Measurements from ENCODE around the gene ADK. TPM values are rescaled to one million over a fixed set of nuclear protein-coding genes. Genes with fewer than 3 reads are reported as not detected.
"Not testable (repeated sequence)": the region's sequence is repeated elsewhere in the genome, so short reads cannot be mapped to it uniquely, and the experiment has no call there.

Gene ADK
- total and polyA plus RNA-seq, 11 donors = 20.8 to 55.5 (median 39.8) TPM

DNA sequence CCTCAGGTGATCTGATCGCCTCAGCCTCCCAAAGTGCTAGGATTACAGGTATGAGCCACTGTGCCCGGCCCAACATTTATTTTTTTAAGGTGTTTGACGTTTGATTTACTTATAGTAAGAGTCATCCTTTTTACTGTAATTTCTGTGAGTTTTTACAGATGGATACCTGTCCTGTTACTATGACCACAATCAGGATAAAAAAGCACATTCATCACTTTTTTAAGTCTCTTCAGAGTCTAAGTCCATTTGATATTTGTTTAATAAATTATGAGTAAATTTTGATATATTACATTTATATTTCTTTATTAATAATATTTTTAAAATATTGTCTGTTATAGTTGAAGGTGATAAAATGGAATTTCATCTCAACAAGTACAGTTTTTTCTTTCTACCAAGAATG lies 374.9 kb downstream of the ADK start:
- H3K4me1 ChIP-seq = no peaks in the 10 kb centered on the region
- WGBS, 4 donors = 86 to 94% (median 93%) methylated on average over 3 of the region's 3 CpGs
- no peak overlapping the region for H3K27ac ChIP-seq
- ATAC-seq (no peak), DNase-seq (no peak)
- intact Hi-C loops (cut with DNase I) = no loop called here
- H3K36me3 ChIP-seq = no peaks in the 10 kb centered on the region
- H3K4me3 ChIP-seq = no peak overlapping the region
- no peaks in the 10 kb centered on the region for H3K9me3 ChIP-seq
- no peak for TF ChIP-seq POLR2A (IDR thresholded peaks at IDR 0.05)
- TF ChIP-seq, protein P1, sequence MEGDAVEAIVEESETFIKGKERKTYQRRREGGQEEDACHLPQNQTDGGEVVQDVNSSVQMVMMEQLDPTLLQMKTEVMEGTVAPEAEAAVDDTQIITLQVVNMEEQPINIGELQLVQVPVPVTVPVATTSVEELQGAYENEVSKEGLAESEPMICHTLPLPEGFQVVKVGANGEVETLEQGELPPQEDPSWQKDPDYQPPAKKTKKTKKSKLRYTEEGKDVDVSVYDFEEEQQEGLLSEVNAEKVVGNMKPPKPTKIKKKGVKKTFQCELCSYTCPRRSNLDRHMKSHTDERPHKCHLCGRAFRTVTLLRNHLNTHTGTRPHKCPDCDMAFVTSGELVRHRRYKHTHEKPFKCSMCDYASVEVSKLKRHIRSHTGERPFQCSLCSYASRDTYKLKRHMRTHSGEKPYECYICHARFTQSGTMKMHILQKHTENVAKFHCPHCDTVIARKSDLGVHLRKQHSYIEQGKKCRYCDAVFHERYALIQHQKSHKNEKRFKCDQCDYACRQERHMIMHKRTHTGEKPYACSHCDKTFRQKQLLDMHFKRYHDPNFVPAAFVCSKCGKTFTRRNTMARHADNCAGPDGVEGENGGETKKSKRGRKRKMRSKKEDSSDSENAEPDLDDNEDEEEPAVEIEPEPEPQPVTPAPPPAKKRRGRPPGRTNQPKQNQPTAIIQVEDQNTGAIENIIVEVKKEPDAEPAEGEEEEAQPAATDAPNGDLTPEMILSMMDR (IDR thresholded peaks at IDR 0.05) = no peak
- no peaks in the 10 kb centered on the region for H3K27me3 ChIP-seq

DNA sequence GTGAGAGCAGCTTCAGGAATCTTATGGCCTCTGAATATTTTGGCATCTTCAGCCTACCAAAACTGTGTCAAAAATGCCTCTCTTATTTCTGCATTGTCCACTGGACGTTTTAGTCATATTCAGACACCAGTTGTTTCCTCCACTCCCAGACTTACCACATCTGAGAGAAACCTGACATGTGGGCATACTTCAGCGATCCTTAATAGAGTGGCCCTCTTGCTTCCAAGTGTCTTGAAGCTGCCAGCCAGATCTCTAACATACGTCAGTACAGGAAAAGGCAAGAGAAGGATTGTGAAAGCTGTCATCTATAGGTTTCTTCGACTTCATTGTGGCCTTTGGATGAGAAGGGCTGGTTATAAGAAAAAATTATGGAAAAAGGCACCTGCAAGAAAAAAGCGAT lies 376.6 kb downstream of the ADK start:
- 89 to 96% (median 93%) methylated on average over 5 of the region's 5 CpGs for WGBS, 4 donors

DNA sequence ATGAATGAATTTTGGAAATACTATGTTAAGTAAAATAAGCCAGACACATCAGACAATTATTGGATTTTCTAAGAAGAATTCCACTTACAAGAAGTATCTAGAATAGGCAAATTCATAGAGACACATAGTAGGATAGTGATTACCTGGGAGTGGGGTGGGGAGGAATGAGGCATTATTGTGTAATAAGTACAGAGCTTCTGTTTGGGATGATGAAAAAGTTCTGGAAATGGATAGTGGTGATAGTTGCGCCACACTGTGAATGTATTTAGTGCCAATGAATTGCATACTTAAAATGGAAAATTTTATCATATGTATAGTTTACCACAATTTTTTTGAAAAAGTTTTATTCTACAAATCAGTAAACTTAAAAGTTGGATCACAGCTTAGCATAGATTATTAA lies 378.2 kb downstream of the ADK start:
- TF ChIP-seq, protein P1 (IDR thresholded peaks at IDR 0.05) = no peak
- TF ChIP-seq POLR2A (IDR thresholded peaks at IDR 0.05) = no peak
- Histone ChIP-seq H3K4me1 (no peaks in the 10 kb centered on the region), H3K36me3 (no peaks in the 10 kb centered on the region), H3K9me3 (no peaks in the 10 kb centered on the region), H3K27ac (no peak overlapping the region), H3K27me3 (no peaks in the 10 kb centered on the region), H3K4me3 (no peak overlapping the region)
- WGBS, 4 donors = 93 to 100% (median 98%) methylated on average over 1 of the region's 1 CpG
- intact Hi-C loops (cut with DNase I) = no loop called here
- DNase-seq (no peak), ATAC-seq (no peak)

More for the DNA sequence above, 376.6 kb downstream of the ADK start:
- H3K27me3 ChIP-seq; H3K36me3 ChIP-seq; H3K27ac ChIP-seq; H3K4me1 ChIP-seq; intact Hi-C loops (cut with DNase I); H3K9me3 ChIP-seq; H3K4me3 ChIP-seq; DNase-seq; ATAC-seq: not testable (repeated sequence)

DNA sequence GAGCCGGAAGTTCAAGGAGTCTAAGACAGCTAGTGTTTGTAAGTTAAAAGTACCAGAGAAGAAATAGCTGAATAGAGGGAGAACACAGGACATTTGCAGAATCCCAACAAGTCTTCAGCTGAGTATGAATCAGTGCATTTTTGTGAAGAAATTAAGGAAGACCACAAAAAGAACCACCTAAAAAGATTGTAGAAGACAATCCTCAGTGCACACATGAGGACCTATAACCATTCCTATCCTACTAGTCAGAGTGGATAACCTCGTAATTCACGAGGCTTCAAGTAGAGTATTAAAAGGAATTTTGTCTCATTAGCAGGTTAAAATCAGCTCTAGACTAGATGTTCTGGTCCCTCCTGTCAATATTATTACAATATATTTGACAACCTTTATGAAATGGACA lies 380.0 kb downstream of the ADK start:
- Histone ChIP-seq H3K4me3 (no peak overlapping the region), H3K9me3 (no peaks in the 10 kb centered on the region), H3K4me1 (no peaks in the 10 kb centered on the region), H3K36me3 (no peaks in the 10 kb centered on the region), H3K27me3 (no peaks in the 10 kb centered on the region), H3K27ac (no peak overlapping the region)
- DNase-seq (no peak), ATAC-seq (no peak)
- TF ChIP-seq POLR2A (IDR thresholded peaks at IDR 0.05) = no peak
- WGBS, 4 donors = 93 to 95% (median 94%) methylated on average over 3 of the region's 3 CpGs
- intact Hi-C loops (cut with DNase I) = no loop called here

DNA sequence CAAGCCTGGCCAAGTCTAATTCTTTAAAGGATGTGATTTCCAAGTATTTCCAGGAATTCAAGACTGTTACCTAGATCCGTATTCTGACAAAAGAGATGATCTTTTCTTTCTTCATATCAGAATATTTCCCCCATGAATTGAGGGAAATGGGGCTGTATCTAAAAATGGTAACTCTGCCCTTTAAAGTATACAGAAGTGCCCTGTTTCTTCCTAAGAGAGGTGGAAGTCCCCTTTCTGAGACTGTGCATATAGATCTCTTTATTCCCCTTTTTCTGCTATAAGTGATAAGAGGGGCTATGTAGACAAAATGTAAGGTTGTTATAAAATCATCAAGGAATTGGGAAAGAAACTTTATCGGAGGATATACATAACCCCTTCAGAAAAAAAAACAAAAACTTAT lies 388.3 kb downstream of the ADK start:
- TF ChIP-seq POLR2A (IDR thresholded peaks at IDR 0.05) = no peak
- TF ChIP-seq, protein P1 (IDR thresholded peaks at IDR 0.05) = no peak
- no peaks in the 10 kb centered on the region for H3K27me3 ChIP-seq
- no peak for ATAC-seq
- no peaks in the 10 kb centered on the region for H3K9me3 ChIP-seq
- no peak for DNase-seq
- H3K4me3 ChIP-seq = no peak overlapping the region
- intact Hi-C loops (cut with DNase I) = no loop called here
- H3K36me3 ChIP-seq = no peaks in the 10 kb centered on the region
- WGBS, 4 donors = 78 to 84% (median 79%) methylated on average over 2 of the region's 2 CpGs
- no peak overlapping the region for H3K27ac ChIP-seq
- H3K4me1 ChIP-seq = no peaks in the 10 kb centered on the region

Data from heart left ventricle (tissue), 16 donors.